H1 (cell line): ENCODE results near the gene PLXNA4. TPM values are rescaled to one million over a fixed set of nuclear protein-coding genes. Genes with fewer than 3 reads are reported as not detected.

Source experiments
- CHD1 ChIP-seq: IDR thresholded peaks from 2 replicates; pipeline ENCODE4 v1.6.1; 2012; ENCODE audit warnings: low read depth, low read length, improper control_type of control experiment
- GTF2F1 ChIP-seq: IDR thresholded peaks from 2 replicates; pipeline ENCODE4 v1.6.1; 2012; ENCODE audit warnings: low read depth, low read length, improper control_type of control experiment, borderline replicate concordance
- SIRT6 ChIP-seq: IDR thresholded peaks from one replicate; pipeline ENCODE4 v1.7.1; 2012; ENCODE audit warnings: low read length, inconsistent platforms
- polyA plus RNA-seq, 7 experiments: library from polyadenylated mRNA; depleted of rRNA in 3 of 7; stranded (reverse) in 5 of 7; unstranded in 2 of 7; fragments of >200 nt in 5 of 7; fragments of 200-250 nt in 2 of 7; gene quantifications; 1 replicate in 5 of 7; 2 replicates in 1 of 7; 4 replicates in 1 of 7; pipeline versions ENCODE4 v1.2.1 to v1.2.3, GENCODE V29; 2011 to 2013; ENCODE audit warnings: missing spikeins in 2 of 7, mixed read lengths in 2 of 7
- total RNA-seq: library from RNA; stranded (reverse); fragmentation: NEBNext Ultra II Directional; extraction: Animal tissue kit (Norgen Biotek cat#: 25700); gene quantifications from 2 replicates; pipeline ENCODE4 v1.2.1, GENCODE V29; 2021
- TF ChIP-seq, protein P1 (sequence below): fragments of 300-600 bp; sonication (generic); IDR thresholded peaks from 2 replicates; pipeline ENCODE4 v1.7.1; 2012; ENCODE audit warnings: low read length, moderate library complexity, mild to moderate bottlenecking, inconsistent platforms; ENCODE audit not compliant: insufficient replicate concordance

PLXNA4 gene
- total and polyA plus RNA-seq, 2 of the 8 experiments (the other 6 are each of a cell fraction or from before 2014, with no cell fraction given): 0.76 to 0.79 TPM

- TF ChIP-seq, protein P1, sequence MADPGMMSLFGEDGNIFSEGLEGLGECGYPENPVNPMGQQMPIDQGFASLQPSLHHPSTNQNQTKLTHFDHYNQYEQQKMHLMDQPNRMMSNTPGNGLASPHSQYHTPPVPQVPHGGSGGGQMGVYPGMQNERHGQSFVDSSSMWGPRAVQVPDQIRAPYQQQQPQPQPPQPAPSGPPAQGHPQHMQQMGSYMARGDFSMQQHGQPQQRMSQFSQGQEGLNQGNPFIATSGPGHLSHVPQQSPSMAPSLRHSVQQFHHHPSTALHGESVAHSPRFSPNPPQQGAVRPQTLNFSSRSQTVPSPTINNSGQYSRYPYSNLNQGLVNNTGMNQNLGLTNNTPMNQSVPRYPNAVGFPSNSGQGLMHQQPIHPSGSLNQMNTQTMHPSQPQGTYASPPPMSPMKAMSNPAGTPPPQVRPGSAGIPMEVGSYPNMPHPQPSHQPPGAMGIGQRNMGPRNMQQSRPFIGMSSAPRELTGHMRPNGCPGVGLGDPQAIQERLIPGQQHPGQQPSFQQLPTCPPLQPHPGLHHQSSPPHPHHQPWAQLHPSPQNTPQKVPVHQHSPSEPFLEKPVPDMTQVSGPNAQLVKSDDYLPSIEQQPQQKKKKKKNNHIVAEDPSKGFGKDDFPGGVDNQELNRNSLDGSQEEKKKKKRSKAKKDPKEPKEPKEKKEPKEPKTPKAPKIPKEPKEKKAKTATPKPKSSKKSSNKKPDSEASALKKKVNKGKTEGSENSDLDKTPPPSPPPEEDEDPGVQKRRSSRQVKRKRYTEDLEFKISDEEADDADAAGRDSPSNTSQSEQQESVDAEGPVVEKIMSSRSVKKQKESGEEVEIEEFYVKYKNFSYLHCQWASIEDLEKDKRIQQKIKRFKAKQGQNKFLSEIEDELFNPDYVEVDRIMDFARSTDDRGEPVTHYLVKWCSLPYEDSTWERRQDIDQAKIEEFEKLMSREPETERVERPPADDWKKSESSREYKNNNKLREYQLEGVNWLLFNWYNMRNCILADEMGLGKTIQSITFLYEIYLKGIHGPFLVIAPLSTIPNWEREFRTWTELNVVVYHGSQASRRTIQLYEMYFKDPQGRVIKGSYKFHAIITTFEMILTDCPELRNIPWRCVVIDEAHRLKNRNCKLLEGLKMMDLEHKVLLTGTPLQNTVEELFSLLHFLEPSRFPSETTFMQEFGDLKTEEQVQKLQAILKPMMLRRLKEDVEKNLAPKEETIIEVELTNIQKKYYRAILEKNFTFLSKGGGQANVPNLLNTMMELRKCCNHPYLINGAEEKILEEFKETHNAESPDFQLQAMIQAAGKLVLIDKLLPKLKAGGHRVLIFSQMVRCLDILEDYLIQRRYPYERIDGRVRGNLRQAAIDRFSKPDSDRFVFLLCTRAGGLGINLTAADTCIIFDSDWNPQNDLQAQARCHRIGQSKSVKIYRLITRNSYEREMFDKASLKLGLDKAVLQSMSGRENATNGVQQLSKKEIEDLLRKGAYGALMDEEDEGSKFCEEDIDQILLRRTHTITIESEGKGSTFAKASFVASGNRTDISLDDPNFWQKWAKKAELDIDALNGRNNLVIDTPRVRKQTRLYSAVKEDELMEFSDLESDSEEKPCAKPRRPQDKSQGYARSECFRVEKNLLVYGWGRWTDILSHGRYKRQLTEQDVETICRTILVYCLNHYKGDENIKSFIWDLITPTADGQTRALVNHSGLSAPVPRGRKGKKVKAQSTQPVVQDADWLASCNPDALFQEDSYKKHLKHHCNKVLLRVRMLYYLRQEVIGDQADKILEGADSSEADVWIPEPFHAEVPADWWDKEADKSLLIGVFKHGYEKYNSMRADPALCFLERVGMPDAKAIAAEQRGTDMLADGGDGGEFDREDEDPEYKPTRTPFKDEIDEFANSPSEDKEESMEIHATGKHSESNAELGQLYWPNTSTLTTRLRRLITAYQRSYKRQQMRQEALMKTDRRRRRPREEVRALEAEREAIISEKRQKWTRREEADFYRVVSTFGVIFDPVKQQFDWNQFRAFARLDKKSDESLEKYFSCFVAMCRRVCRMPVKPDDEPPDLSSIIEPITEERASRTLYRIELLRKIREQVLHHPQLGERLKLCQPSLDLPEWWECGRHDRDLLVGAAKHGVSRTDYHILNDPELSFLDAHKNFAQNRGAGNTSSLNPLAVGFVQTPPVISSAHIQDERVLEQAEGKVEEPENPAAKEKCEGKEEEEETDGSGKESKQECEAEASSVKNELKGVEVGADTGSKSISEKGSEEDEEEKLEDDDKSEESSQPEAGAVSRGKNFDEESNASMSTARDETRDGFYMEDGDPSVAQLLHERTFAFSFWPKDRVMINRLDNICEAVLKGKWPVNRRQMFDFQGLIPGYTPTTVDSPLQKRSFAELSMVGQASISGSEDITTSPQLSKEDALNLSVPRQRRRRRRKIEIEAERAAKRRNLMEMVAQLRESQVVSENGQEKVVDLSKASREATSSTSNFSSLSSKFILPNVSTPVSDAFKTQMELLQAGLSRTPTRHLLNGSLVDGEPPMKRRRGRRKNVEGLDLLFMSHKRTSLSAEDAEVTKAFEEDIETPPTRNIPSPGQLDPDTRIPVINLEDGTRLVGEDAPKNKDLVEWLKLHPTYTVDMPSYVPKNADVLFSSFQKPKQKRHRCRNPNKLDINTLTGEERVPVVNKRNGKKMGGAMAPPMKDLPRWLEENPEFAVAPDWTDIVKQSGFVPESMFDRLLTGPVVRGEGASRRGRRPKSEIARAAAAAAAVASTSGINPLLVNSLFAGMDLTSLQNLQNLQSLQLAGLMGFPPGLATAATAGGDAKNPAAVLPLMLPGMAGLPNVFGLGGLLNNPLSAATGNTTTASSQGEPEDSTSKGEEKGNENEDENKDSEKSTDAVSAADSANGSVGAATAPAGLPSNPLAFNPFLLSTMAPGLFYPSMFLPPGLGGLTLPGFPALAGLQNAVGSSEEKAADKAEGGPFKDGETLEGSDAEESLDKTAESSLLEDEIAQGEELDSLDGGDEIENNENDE: no peak
- TF ChIP-seq CHD1: no peak
- no peak for TF ChIP-seq GTF2F1
- TF ChIP-seq SIRT6: no peak
Measured at GRCh38 chr7:132083126-132083525, 493.1 kb downstream of the PLXNA4 start (continued).
